Tibial nerve (tissue), 4 donors: ENCODE measurements around the gene NEURL2. TPM values are rescaled to one million over a fixed set of nuclear protein-coding genes. Genes with fewer than 3 reads are reported as not detected.

Source experiments
- DNase-seq, 2 donors: peaks; one replicate each; pipeline ENCODE4 v3.0.0-alpha.2; 2019; ENCODE audit warnings: low spot score in 2 of 2
- H3K27ac ChIP-seq, 4 donors: fragments of 200-600 bp; sonication (generic) in 3 of 4; one replicate each; pipeline ENCODE4 v1.5.1; 2017 to 2019; ENCODE audit warnings: mild to moderate bottlenecking in 1 of 4
- H3K27me3 ChIP-seq, 2 donors: fragments of 200-600 bp; sonication (generic) in 1 of 2; one replicate each; pipeline versions ENCODE4 v1.5.1 to v1.6.0; 2017 to 2019
- H3K36me3 ChIP-seq, 3 donors: fragments of 200-600 bp; sonication (generic); one replicate each; pipeline ENCODE4 v1.5.1; 2018 to 2019
- H3K4me1 ChIP-seq, 4 donors: fragments of 200-600 bp; sonication (generic) in 3 of 4; one replicate each; pipeline ENCODE4 v1.5.1; 2017 to 2019
- H3K4me3 ChIP-seq, 4 donors: fragments of 200-600 bp; sonication (generic) in 3 of 4; one replicate each; pipeline ENCODE4 v1.5.1; 2017 to 2019; ENCODE audit warnings: mild to moderate bottlenecking in 1 of 4, moderate library complexity in 1 of 4
- H3K9me3 ChIP-seq, 4 donors: fragments of 200-600 bp; sonication (generic) in 3 of 4; one replicate each; pipeline ENCODE4 v1.5.1; 2017 to 2019
- EP300 ChIP-seq, 2 donors: sonication (generic); formaldehyde crosslinking; IDR thresholded peaks; one replicate each; pipeline ENCODE4 v1.6.1; 2017; ENCODE audit warnings: antibody characterized with exemption in 2 of 2, mild to moderate bottlenecking in 1 of 2
- POLR2A ChIP-seq, 2 donors: fragments of 450-650 bp; IDR thresholded peaks; one replicate each; pipeline ENCODE4 v1.6.1; 2017; ENCODE audit warnings: antibody characterized with exemption in 2 of 2, mild to moderate bottlenecking in 2 of 2, moderate library complexity in 2 of 2
- WGBS, 2 donors: methylation state at CpG; one replicate each; pipeline ENCODE4 v1.1.5; 2018; 5-methylcytosine and 5-hydroxymethylcytosine counted together
- total RNA-seq, 4 donors: library from RNA; depleted of rRNA; stranded (reverse); fragments of >200 nt; gene quantifications; one replicate each; pipeline ENCODE4 v1.1.0, GENCODE V29; 2016
- TF ChIP-seq, protein P1 (sequence below), 5 experiments: fragments of 200-600 bp in 3 of 5; fragments of 450-650 bp in 2 of 5; sonication (generic) in 3 of 5; IDR thresholded peaks; one replicate each; pipeline ENCODE4 v1.5.1; 2016 to 2019; ENCODE audit warnings: antibody characterized with exemption in 5 of 5, mild to moderate bottlenecking in 3 of 5, moderate library complexity in 2 of 5

NEURL2 gene
- total RNA-seq, 4 donors from 2014 or later, result 7.7 to 42.9 (median 15.6) TPM

- H3K4me1 ChIP-seq, result peaks cover 0 to 38% (median 20%) of the 10 kb centered on the region in 4 donors
- peaks cover 0 to 64% (median 16%) of the 10 kb centered on the region in 3 donors for H3K36me3 ChIP-seq
- 0 to 1% methylated on average over 36 to 58 of the region's 79 CpGs for WGBS, 2 donors
- H3K27ac ChIP-seq, result peak overlapping the region; percentile 47 to 86 (median 84)
- H3K4me3 ChIP-seq, result peak overlapping the region; percentile 60 to 85 (median 66)
- TF ChIP-seq POLR2A (IDR thresholded peaks at IDR 0.05) (no peak), EP300 (IDR thresholded peaks at IDR 0.05) (peak in 1 of 2 donors; percentile 57)
- TF ChIP-seq, protein P1, sequence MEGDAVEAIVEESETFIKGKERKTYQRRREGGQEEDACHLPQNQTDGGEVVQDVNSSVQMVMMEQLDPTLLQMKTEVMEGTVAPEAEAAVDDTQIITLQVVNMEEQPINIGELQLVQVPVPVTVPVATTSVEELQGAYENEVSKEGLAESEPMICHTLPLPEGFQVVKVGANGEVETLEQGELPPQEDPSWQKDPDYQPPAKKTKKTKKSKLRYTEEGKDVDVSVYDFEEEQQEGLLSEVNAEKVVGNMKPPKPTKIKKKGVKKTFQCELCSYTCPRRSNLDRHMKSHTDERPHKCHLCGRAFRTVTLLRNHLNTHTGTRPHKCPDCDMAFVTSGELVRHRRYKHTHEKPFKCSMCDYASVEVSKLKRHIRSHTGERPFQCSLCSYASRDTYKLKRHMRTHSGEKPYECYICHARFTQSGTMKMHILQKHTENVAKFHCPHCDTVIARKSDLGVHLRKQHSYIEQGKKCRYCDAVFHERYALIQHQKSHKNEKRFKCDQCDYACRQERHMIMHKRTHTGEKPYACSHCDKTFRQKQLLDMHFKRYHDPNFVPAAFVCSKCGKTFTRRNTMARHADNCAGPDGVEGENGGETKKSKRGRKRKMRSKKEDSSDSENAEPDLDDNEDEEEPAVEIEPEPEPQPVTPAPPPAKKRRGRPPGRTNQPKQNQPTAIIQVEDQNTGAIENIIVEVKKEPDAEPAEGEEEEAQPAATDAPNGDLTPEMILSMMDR (IDR thresholded peaks at IDR 0.05), result peak; percentile 40 to 81 (median 62)
- peak; percentile 74 to 92 for DNase-seq
- H3K9me3 ChIP-seq, result no peaks in the 10 kb centered on the region
- H3K27me3 ChIP-seq, result no peaks in the 10 kb centered on the region
Measured at GRCh38 chr20:45890077-45890984, 677 bp downstream of the NEURL2 start.

DNA sequence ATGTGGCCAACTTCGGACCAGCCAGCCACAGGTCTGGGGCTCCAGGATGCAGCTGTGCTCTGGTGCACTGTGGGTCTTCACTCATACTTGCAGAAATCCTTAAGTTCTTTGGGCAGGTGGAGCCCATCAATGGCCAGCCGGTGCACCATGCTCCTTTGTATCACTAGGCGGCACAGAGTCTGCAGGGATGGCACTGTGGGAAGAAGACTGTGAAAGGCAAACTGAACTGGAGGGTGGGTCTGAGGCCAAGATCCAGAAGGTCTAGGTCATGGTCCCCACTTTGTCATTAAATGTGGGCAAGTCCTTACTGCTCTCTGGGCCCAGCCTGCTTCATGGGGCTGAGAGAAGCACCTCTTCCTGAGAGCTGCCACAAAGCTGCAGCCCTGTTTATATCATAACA, 2.3 kb downstream of the NEURL2 start:
- Histone ChIP-seq H3K4me3 (no peak overlapping the region), H3K27me3 (no peaks in the 10 kb centered on the region), H3K36me3 (peaks cover 0 to 63% (median 3%) of the 10 kb centered on the region in 3 donors), H3K27ac (no peak overlapping the region), H3K9me3 (no peaks in the 10 kb centered on the region), H3K4me1 (peaks cover 0 to 51% (median 24%) of the 10 kb centered on the region in 4 donors)
- 83 to 93% methylated on average over 2 to 3 of the region's 3 CpGs for WGBS, 2 donors
- DNase-seq, result no peak
- TF ChIP-seq, protein P1 (IDR thresholded peaks at IDR 0.05), result no peak
- TF ChIP-seq EP300 (IDR thresholded peaks at IDR 0.05), result no peak
- no peak for TF ChIP-seq POLR2A (IDR thresholded peaks at IDR 0.05)

DNA sequence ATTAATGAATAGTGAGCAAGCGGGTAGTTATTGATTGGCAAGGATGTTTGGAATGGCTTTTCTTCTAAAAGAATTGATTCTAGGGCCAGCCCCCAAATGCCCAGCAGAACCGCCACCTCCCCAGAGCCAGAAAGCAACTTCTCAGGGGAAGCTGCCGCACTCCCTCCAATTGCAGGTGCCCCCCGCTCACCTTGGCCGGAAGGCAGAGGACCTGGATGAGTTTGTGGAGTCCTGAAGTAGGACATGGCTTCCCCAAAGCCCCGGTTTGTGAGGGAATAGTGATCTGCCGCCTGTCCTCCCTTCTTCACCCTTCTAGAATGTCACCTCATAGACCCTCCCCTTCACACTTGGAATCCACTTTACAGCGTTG, 3.7 kb downstream of the NEURL2 start, which contains the start of gene SPATA25:
Gene SPATA25, minus strand, starts transcription at position 277 of the 370 bp plus-strand sequence. Its CDS starts 32 bp downstream, at position 245.
- WGBS, 2 donors, result 90 to 93% methylated on average over 8 of the region's 8 CpGs
- TF ChIP-seq EP300 (IDR thresholded peaks at IDR 0.05), result no peak
- TF ChIP-seq, protein P1 (IDR thresholded peaks at IDR 0.05), result no peak
- no peak for TF ChIP-seq POLR2A (IDR thresholded peaks at IDR 0.05)
- peaks cover 0 to 56% (median 20%) of the 10 kb centered on the region in 4 donors for H3K4me1 ChIP-seq
- DNase-seq, result no peak
- H3K36me3 ChIP-seq, result peaks cover 0 to 63% (median 3%) of the 10 kb centered on the region in 3 donors
- no peaks in the 10 kb centered on the region for H3K27me3 ChIP-seq
- no peak within 1 kb of the TSS for H3K4me3 ChIP-seq
- H3K27ac ChIP-seq, result no peak within 1 kb of the TSS
- no peaks in the 10 kb centered on the region for H3K9me3 ChIP-seq

DNA sequence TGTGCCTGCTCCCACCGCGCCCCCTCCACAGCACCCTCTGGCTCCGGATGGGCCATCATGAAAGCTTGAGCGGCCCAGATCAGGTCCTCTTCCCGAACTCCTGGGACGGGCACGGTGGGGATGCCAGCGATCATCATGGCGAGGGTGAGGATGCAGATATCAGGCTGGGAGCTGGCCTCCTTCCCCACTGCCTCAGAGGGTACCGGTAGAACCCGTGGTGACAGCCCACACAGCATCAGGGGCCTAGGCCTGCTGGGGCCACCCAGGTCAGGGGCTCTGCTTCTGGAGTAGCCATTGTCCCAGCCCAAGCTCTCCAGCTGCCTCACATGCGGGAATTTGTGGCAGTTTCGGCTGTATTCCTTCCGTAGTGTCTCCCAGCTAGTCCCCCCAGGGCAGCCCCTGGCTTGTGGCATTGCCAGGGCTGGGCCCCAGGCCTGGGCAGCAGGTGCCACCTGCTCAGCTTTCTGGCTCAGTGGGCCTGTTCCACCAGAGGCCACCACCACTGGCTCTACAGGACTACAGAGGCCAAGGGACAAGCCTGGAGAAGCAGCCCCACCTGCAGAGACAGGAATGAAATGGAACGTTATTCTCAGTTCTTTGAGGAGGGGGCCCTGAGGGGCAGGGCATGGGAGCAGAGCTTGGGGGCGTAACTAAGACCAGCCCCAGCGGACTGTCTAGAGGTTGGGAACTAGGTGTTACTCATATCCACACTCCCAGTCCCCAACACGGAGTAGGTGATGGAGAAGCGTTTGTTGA, 4.2 kb downstream of the NEURL2 start:
- TF ChIP-seq, protein P1 (IDR thresholded peaks at IDR 0.05), result no peak
- TF ChIP-seq POLR2A (IDR thresholded peaks at IDR 0.05) (no peak), EP300 (IDR thresholded peaks at IDR 0.05) (no peak)
- Histone ChIP-seq H3K4me3 (no peak overlapping the region), H3K4me1 (peaks cover 0 to 56% (median 17%) of the 10 kb centered on the region in 4 donors), H3K36me3 (peaks cover 0 to 62% (median 3%) of the 10 kb centered on the region in 3 donors), H3K27me3 (no peaks in the 10 kb centered on the region), H3K9me3 (no peaks in the 10 kb centered on the region), H3K27ac (no peak overlapping the region)
- DNase-seq, result no peak
- WGBS, 2 donors, result 80 to 93% methylated on average over 12 to 18 of the region's 19 CpGs
